Bronchial epithelial cell (primary cell): Measurements from ENCODE around the gene RNF11. TPM values are rescaled to one million over a fixed set of nuclear protein-coding genes. Genes with fewer than 3 reads are reported as not detected.

ENCODE experiments used
- DNase-seq: peaks from one replicate; pipeline ENCODE4 v3.0.0-alpha.2; 2010; ENCODE audit warnings: low read depth
- FAIRE-seq: peaks from 2 replicates; lab custom pipeline; 2011; peaks lifted over from hg19 to GRCh38; lab: Jason Lieb, UNC
- H3K27me3 ChIP-seq: 2 replicates; pipeline ENCODE4 v1.5.1; 2011; ENCODE audit warnings: low read length; ENCODE audit not compliant: control insufficient read depth, insufficient read depth
- H3K36me3 ChIP-seq: 2 replicates; pipeline ENCODE4 v1.5.1; 2011; ENCODE audit warnings: low read length; ENCODE audit not compliant: control insufficient read depth, insufficient read depth
- H3K4me3 ChIP-seq: 2 replicates; pipeline ENCODE4 v1.5.1; 2011; ENCODE audit warnings: mild to moderate bottlenecking, low read depth, low read length, control low read depth
- CTCF ChIP-seq: IDR thresholded peaks from 2 replicates; pipeline ENCODE4 v1.5.1; 2011; ENCODE audit warnings: mild to moderate bottlenecking, moderate library complexity, low read length, control low read depth, inconsistent platforms; ENCODE audit not compliant: insufficient read depth, severe bottlenecking
- total RNA-seq: library from RNA; depleted of rRNA; stranded (reverse); fragments of >200 nt; gene quantifications from 2 replicates; pipeline ENCODE4 v1.2.1, GENCODE V29; 2014

Gene RNF11
- total RNA-seq, 1 donor from 2014 or later, result 94.0 TPM

GRCh38 chr1:51264451-51264850 lies 28.4 kb downstream of the RNF11 start:
- Histone ChIP-seq H3K36me3 (no peaks in the 10 kb centered on the region), H3K27me3 (no peaks in the 10 kb centered on the region), H3K4me3 (no peak overlapping the region)
- FAIRE-seq (no peak), DNase-seq (peak; percentile 66)
- TF ChIP-seq CTCF, result no peak

GRCh38 chr1:51265618-51266017 lies 29.5 kb downstream of the RNF11 start:
- no peak for FAIRE-seq
- no peak for TF ChIP-seq CTCF
- H3K27me3 ChIP-seq, result no peaks in the 10 kb centered on the region
- H3K36me3 ChIP-seq, result peaks cover 1% of the 10 kb centered on the region
- no peak for DNase-seq
- H3K4me3 ChIP-seq, result no peak overlapping the region

DNA sequence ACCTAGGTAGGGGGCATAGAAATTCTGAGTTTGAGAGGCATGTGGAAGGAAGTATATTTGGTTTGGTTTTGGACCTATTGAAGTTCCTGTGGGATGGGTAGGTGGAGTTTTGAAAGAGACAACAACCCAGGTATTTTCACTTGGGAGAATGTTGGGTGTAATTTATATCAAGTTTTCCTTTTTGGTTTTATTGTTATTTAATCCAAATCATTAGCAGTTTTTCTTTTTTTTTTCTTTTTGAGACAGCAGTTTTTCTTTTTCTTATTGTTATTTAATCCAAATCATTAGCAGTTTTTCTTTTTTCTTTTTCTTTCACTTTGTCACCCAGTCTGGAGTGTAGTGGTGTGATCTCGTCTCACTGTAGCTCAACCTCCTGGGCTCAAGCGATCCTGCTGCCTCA lies 30.1 kb downstream of the RNF11 start:
- FAIRE-seq, result no peak
- H3K27me3 ChIP-seq, result no peaks in the 10 kb centered on the region
- DNase-seq, result no peak
- TF ChIP-seq CTCF, result no peak
- H3K36me3 ChIP-seq, result peaks cover 5% of the 10 kb centered on the region
- no peak overlapping the region for H3K4me3 ChIP-seq

GRCh38 chr1:51266791-51267190 lies 30.7 kb downstream of the RNF11 start:
- FAIRE-seq, result no peak
- Histone ChIP-seq H3K27me3 (no peaks in the 10 kb centered on the region), H3K36me3 (peaks cover 5% of the 10 kb centered on the region), H3K4me3 (no peak overlapping the region)
- TF ChIP-seq CTCF, result no peak
- no peak for DNase-seq

DNA sequence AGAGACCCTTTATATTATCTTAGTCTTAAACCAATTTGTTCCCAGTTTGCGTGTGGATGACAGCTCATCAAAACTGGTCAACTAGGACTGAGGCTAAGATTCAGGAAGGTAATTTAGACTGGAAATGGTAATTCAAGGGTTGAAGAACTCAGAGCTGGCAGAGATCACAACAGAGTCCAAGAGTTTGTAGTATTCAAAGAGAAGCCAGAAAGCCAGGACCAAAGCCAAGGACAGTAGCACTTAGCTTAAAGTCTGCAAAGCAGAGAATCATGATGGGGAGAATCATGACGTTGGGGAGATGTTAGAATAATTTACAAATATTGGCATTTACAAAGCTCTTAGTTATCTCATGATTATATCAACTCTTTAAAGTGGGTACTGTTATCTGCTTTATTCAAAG lies 32.6 kb downstream of the RNF11 start:
- no peak for DNase-seq
- Histone ChIP-seq H3K4me3 (no peak overlapping the region), H3K36me3 (peaks cover 5% of the 10 kb centered on the region), H3K27me3 (no peaks in the 10 kb centered on the region)
- no peak for TF ChIP-seq CTCF
- FAIRE-seq, result no peak

DNA sequence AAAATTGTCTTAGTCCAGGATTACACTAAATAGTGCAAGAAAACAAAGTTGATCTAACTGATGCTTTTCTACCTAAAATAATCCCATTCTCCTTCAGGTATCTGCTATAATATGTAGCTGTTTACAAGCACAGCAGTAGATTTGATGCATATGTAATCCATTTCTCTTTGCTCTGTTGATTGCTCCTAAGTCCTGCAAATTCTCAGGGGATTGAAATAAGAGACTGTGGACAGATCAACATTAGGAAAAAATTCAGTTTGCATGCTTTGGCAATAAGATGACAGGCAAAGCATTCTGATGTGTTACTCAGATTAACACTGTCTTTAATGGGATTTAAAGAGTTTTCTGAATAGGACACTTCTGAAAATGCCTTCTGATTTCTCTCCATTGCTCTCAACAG lies 34.7 kb downstream of the RNF11 start:
- peaks cover 5% of the 10 kb centered on the region for H3K36me3 ChIP-seq
- no peak for TF ChIP-seq CTCF
- no peaks in the 10 kb centered on the region for H3K27me3 ChIP-seq
- FAIRE-seq (no peak), DNase-seq (no peak)
- H3K4me3 ChIP-seq, result no peak overlapping the region
